ENCODE results near the gene ACSS2.
"Not testable (repeated sequence)": the region's sequence is repeated elsewhere in the genome, so short reads cannot be mapped to it uniquely, and the experiment has no call there.

ACSS2 gene

DNA sequence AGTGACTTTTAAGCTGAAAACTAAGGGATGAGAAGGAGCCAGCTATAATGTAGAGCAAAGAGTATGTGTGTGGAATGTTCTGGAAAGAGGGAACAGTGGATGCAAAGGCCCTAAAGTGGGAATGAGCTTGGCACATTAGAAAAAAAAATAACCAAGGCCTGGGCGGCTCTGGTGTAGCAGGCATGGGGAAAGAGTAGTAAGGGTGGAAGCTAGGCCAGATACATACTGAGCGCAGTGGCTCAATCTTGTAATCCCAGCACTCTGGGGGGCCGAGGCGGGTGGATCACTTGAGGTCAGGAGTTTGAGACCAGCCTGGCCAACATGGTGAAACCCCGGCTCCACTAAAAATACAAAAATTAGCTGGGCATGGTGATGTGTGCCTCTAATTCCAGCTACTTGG lies 12.2 kb upstream of the ACSS2 start:
- H3K36me3 Mint-ChIP-seq (ENCODE audit: low read depth) = peaks cover 5% of the 10 kb centered on the region

GRCh38 chr20:34871320-34871926 lies 5.0 kb upstream of the ACSS2 start:
- H3K4me3 Mint-ChIP-seq = peak overlapping the region; percentile 88
- H3K4me1 Mint-ChIP-seq (ENCODE audit: low read depth) = peaks cover 40% of the 10 kb centered on the region
- H3K36me3 Mint-ChIP-seq (ENCODE audit: low read depth) = no peaks in the 10 kb centered on the region
- no peaks in the 10 kb centered on the region for H3K9me3 Mint-ChIP-seq
- H3K27me3 Mint-ChIP-seq = no peaks in the 10 kb centered on the region
- H3K27ac Mint-ChIP-seq = peak overlapping the region; percentile 39

More for the DNA sequence above, 12.2 kb upstream of the ACSS2 start:
- no peaks in the 10 kb centered on the region for H3K27me3 Mint-ChIP-seq
- H3K4me1 Mint-ChIP-seq (ENCODE audit: low read depth) = no peaks in the 10 kb centered on the region
- no peaks in the 10 kb centered on the region for H3K9me3 Mint-ChIP-seq
- no peak overlapping the region for H3K27ac Mint-ChIP-seq
- H3K4me3 Mint-ChIP-seq = no peak overlapping the region

DNA sequence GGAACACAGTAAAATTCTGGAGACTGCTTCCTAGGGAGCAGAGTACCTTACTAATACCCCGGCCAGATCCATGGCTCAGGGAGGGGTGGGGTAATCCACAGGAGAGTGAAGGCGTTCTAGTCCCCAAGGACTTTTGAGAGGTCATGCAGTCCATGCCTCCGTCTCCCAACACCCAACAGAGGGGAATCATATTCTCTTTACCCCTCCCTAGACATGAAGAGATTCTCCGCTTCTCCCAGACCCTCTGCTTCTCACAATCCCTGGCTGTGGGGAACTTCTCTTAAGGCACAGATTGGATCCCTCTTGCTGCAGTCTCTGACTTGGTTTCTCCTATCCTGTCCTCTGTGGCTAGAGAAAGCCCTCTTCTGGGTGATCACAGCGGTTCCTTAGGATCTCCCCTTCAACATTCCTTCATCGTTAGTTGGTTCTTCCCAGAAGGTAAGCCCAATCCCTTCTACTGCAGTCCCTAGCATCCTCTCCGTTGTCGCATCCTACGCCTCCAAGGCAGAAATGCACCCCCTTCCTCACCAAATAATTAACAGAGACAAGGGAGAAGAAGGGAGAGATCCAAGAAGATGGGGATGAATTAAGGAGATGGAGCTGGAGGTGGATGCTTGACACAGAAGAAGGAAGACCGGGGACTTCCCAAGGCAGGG lies 4.3 kb upstream of the ACSS2 start:
- no peaks in the 10 kb centered on the region for H3K36me3 Mint-ChIP-seq (ENCODE audit: low read depth)
- no peaks in the 10 kb centered on the region for H3K27me3 Mint-ChIP-seq
- H3K27ac Mint-ChIP-seq = peak overlapping the region; percentile 77
- peaks cover 45% of the 10 kb centered on the region for H3K4me1 Mint-ChIP-seq (ENCODE audit: low read depth)
- no peaks in the 10 kb centered on the region for H3K9me3 Mint-ChIP-seq
- peak overlapping the region; percentile 88 for H3K4me3 Mint-ChIP-seq

DNA sequence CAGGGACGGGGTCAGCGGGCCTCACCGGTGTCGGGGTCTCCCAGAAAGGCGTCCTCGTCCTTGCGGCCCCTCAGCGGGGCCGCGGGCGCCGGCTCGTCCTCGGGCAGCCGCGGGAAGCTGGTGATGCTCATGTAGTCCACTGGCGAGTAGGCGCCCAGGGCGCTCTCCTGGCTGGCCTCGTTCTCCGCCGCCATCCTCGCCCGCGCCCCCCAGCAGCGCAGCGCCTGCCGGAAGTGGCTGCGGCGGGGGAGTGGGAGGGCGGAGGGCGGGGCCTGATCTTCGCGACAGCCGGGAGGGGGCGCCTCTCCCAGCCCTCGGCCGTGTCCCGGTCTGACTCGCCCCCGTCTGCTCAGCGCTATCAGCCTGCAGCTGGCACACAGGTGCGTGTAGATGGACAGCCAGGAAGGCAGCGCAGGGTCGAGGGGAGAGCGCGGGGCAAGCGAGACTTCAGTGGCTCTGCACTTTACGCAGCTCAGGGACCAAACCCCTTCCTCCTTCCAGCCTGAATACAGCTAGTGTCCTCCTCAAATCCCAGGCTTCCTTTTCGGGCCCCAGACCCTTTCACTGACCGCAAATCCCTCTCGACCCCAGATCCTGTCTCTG lies 3.7 kb upstream of the ACSS2 start, which contains the start of gene GGT7:
Gene GGT7, minus strand, starts transcription at position 235 of the 603 bp plus-strand sequence. Its CDS starts 41 bp downstream, at position 194.
- Mint-ChIP-seq H3K27ac (peak within 1 kb of the TSS; percentile 77), H3K4me3 (peak within 1 kb of the TSS; percentile 88), H3K9me3 (no peaks in the 10 kb centered on the region), H3K4me1 (ENCODE audit: low read depth) (peaks cover 48% of the 10 kb centered on the region), H3K27me3 (no peaks in the 10 kb centered on the region), H3K36me3 (ENCODE audit: low read depth) (no peaks in the 10 kb centered on the region)

- no peak overlapping the region for H3K27ac Mint-ChIP-seq
- peak overlapping the region; percentile 81 for H3K4me3 Mint-ChIP-seq
- peaks cover 48% of the 10 kb centered on the region for H3K4me1 Mint-ChIP-seq (ENCODE audit: low read depth)
- no peaks in the 10 kb centered on the region for H3K27me3 Mint-ChIP-seq
- H3K36me3 Mint-ChIP-seq (ENCODE audit: low read depth) = no peaks in the 10 kb centered on the region
- no peaks in the 10 kb centered on the region for H3K9me3 Mint-ChIP-seq
Observed at GRCh38 chr20:34873583-34874093, 2.8 kb upstream of the ACSS2 start.

GRCh38 chr20:34874094-34874654 lies 2.2 kb upstream of the ACSS2 start:
- Mint-ChIP-seq H3K27me3 (no peaks in the 10 kb centered on the region), H3K4me1 (ENCODE audit: low read depth) (peaks cover 48% of the 10 kb centered on the region), H3K4me3 (peak overlapping the region; percentile 45), H3K36me3 (ENCODE audit: low read depth) (no peaks in the 10 kb centered on the region), H3K9me3 (no peaks in the 10 kb centered on the region), H3K27ac (peak overlapping the region; percentile 15)

DNA sequence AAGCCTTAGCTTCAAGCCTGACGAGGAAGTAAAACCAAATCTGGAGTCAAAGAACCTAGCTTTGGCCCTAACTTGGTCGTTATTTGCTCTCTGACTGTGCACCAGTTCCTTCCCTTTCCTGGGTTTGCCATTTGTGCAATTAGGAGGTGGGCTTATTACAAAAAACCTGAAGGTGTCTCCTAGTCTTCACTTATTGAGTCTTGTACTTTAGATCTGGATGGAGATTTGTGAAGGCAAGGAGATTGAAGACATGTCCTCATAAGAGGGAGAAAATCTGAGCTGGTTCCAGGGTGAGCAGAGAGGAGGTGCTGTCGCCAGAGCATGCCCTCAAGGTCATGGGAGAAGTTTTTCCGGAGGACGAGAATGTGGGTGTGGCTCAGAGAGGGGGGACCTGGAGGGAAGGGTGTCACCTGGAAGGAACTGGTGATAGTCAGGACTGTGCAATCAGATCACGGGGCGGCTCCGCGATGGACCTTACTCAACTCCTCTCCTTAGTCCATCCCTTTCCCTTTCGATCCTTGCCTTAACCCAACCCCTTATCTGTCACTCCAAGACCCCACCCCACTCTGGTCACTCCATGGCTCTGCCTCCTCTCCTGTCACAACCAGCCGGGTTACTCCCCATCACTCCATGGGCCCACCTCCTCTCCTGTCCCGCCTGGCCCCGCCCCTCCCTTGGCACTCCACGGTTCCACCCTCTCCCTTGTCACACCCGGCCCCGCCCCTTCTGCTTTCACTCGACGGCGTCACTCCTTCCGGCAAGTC lies 588 bp upstream of the ACSS2 start:
- H3K4me3 Mint-ChIP-seq = peak overlapping the region; percentile 80
- H3K36me3 Mint-ChIP-seq (ENCODE audit: low read depth) = no peaks in the 10 kb centered on the region
- no peaks in the 10 kb centered on the region for H3K9me3 Mint-ChIP-seq
- H3K4me1 Mint-ChIP-seq (ENCODE audit: low read depth) = peaks cover 48% of the 10 kb centered on the region
- H3K27ac Mint-ChIP-seq = peak overlapping the region; percentile 37
- no peaks in the 10 kb centered on the region for H3K27me3 Mint-ChIP-seq

GRCh38 chr20:34880215-34880850 lies 3.9 kb downstream of the ACSS2 start:
- Mint-ChIP-seq H3K9me3 (no peaks in the 10 kb centered on the region), H3K27me3 (no peaks in the 10 kb centered on the region)

DNA sequence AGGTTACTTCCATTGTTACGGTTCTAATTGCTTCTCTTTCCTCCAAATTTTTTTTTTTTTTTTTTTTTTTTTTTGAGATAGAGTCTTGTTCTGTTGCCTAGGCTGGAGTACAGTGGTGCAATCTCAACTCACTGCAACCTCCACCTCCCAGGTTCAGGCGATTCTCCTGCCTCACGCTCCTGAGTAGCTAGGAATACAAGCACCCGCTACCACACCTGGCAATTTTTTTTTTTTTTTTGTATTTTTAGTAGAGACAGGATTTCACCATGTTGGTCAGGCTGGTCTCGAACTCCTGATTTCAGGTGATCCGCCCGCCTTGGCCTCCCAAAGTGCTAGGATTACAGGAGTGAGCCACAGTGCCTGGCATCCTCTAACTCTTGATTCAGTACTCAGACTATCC lies 4.6 kb downstream of the ACSS2 start:
- not testable (repeated sequence) for H3K4me1 Mint-ChIP-seq (ENCODE audit: low read depth); H3K4me3 Mint-ChIP-seq; H3K27me3 Mint-ChIP-seq; H3K9me3 Mint-ChIP-seq; H3K27ac Mint-ChIP-seq; H3K36me3 Mint-ChIP-seq (ENCODE audit: low read depth)

More at GRCh38 chr20:34880215-34880850, 3.9 kb downstream of the ACSS2 start:
- H3K4me1 Mint-ChIP-seq (ENCODE audit: low read depth) = peaks cover 15% of the 10 kb centered on the region
- no peak overlapping the region for H3K4me3 Mint-ChIP-seq
- no peak overlapping the region for H3K27ac Mint-ChIP-seq
- peaks cover 5% of the 10 kb centered on the region for H3K36me3 Mint-ChIP-seq (ENCODE audit: low read depth)

DNA sequence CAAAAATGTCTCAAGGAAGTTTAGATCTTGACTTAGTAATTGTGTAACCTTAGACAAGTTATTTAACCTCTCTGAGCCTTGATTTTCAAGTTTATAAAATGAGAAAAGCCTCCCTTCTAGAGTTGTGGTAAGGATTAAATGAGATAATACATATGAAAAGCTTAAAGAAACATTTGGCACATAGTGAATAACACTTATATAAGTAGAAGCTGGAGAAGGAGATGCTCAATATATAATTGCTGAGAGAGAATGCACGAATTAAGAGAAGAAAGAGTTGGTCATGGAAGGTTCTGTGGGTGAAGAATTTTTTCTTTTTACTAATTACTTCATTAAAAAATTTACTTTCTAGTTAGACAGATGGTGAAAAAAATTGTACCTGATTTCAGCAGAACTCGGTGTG lies 5.3 kb downstream of the ACSS2 start:
- H3K4me1 Mint-ChIP-seq (ENCODE audit: low read depth) = peaks cover 7% of the 10 kb centered on the region
- H3K4me3 Mint-ChIP-seq = no peak overlapping the region
- no peaks in the 10 kb centered on the region for H3K9me3 Mint-ChIP-seq
- peaks cover 5% of the 10 kb centered on the region for H3K36me3 Mint-ChIP-seq (ENCODE audit: low read depth)
- H3K27me3 Mint-ChIP-seq = no peaks in the 10 kb centered on the region
- no peak overlapping the region for H3K27ac Mint-ChIP-seq

DNA sequence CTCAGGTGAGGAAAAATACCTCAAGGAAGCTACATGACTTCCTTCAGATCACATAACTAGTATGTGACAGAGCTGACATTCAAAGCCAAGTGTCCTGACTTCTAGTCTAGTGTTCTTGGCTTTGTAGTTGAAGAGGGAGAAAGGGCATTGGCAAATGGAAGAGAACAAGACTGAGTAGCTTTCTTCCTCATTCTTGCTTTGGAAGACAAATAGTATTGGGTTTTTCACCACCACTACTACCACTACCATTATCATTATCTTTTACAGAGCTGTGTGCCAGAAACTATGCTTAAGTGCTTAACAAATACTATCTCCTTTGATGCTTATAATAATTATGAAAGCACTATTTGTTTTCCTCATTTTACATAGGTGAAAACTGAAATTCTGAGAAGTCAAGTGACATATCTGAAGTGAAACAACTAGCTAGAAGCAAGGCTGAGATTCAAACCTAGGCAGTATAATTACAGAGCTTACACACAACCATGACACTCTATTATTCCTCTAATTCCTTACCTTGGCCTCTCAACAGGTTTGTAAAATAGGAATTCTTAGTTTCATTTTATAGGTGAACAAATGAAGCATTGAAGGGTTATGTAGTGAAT lies 6.8 kb downstream of the ACSS2 start:
- no peaks in the 10 kb centered on the region for H3K27me3 Mint-ChIP-seq
- H3K27ac Mint-ChIP-seq = no peak overlapping the region
- no peak overlapping the region for H3K4me3 Mint-ChIP-seq
- no peaks in the 10 kb centered on the region for H3K4me1 Mint-ChIP-seq (ENCODE audit: low read depth)
- peaks cover 5% of the 10 kb centered on the region for H3K36me3 Mint-ChIP-seq (ENCODE audit: low read depth)
- H3K9me3 Mint-ChIP-seq = no peaks in the 10 kb centered on the region

GRCh38 chr20:34883809-34884208 lies 7.4 kb downstream of the ACSS2 start:
- Mint-ChIP-seq H3K9me3 (no peaks in the 10 kb centered on the region), H3K27me3 (no peaks in the 10 kb centered on the region), H3K4me1 (ENCODE audit: low read depth) (no peaks in the 10 kb centered on the region), H3K27ac (no peak overlapping the region), H3K36me3 (ENCODE audit: low read depth) (peaks cover 5% of the 10 kb centered on the region), H3K4me3 (no peak overlapping the region)

- Mint-ChIP-seq H3K36me3 (ENCODE audit: low read depth) (peaks cover 5% of the 10 kb centered on the region), H3K27me3 (no peaks in the 10 kb centered on the region), H3K4me1 (ENCODE audit: low read depth) (no peaks in the 10 kb centered on the region), H3K9me3 (no peaks in the 10 kb centered on the region), H3K4me3 (no peak overlapping the region), H3K27ac (no peak overlapping the region)
Observed at GRCh38 chr20:34884260-34884659, 7.8 kb downstream of the ACSS2 start.

- Mint-ChIP-seq H3K36me3 (ENCODE audit: low read depth) (peaks cover 5% of the 10 kb centered on the region), H3K27me3 (no peaks in the 10 kb centered on the region), H3K4me1 (ENCODE audit: low read depth) (peaks cover 15% of the 10 kb centered on the region), H3K4me3 (no peak overlapping the region), H3K27ac (no peak overlapping the region), H3K9me3 (no peaks in the 10 kb centered on the region)
Observed at GRCh38 chr20:34886122-34886521, 9.7 kb downstream of the ACSS2 start.
